Endodermal cell (in vitro differentiated cells): ENCODE results near the gene GPC2. TPM values are rescaled to one million over a fixed set of nuclear protein-coding genes. Genes with fewer than 3 reads are reported as not detected.

ENCODE experiments used
- DNase-seq: peaks from one replicate; pipeline ENCODE4 v3.0.0-alpha.2; 2017
- H3K27ac ChIP-seq: 2 replicates; pipeline ENCODE4 v1.5.1; 2013; ENCODE audit warnings: mild to moderate bottlenecking, low read depth, low read length, moderate library complexity
- H3K27me3 ChIP-seq: 2 replicates; pipeline ENCODE4 v1.6.1; 2013; ENCODE audit warnings: mild to moderate bottlenecking, low read length, moderate library complexity; ENCODE audit not compliant: insufficient read depth, control insufficient read depth, poor library complexity, severe bottlenecking
- H3K36me3 ChIP-seq: 2 replicates; pipeline ENCODE4 v1.7.0; 2013; ENCODE audit warnings: mild to moderate bottlenecking, low read length, moderate library complexity; ENCODE audit not compliant: control insufficient read depth, insufficient read depth
- H3K4me1 ChIP-seq: one replicate; pipeline ENCODE4 v1.7.0; 2013; ENCODE audit warnings: low read length; ENCODE audit not compliant: control insufficient read depth, insufficient read depth
- H3K4me3 ChIP-seq: 2 replicates; pipeline ENCODE4 v1.5.1; 2013; ENCODE audit warnings: mild to moderate bottlenecking, low read length, moderate library complexity
- H3K9ac ChIP-seq: 2 replicates; pipeline ENCODE4 v1.6.1; 2013; ENCODE audit warnings: mild to moderate bottlenecking, low read length, moderate library complexity; ENCODE audit not compliant: poor library complexity, severe bottlenecking; ENCODE audit errors: extremely low read depth
- H3K9me3 ChIP-seq: 2 replicates; pipeline ENCODE4 v1.6.1; 2013; ENCODE audit warnings: mild to moderate bottlenecking, low read length, moderate library complexity; ENCODE audit not compliant: control insufficient read depth
- H3K27ac Mint-ChIP-seq: 2 replicates; pipeline ENCODE4 v1.8.0; 2020; ENCODE audit warnings: mixed read lengths
- H3K27me3 Mint-ChIP-seq: 2 replicates; pipeline ENCODE4 v1.8.0; 2021; ENCODE audit warnings: mild to moderate bottlenecking, mixed read lengths; ENCODE audit not compliant: insufficient read depth
- H3K36me3 Mint-ChIP-seq: 2 replicates; pipeline ENCODE4 v1.8.0; 2020; ENCODE audit warnings: low read depth, mixed read lengths
- H3K4me1 Mint-ChIP-seq: 2 replicates; pipeline ENCODE4 v1.8.0; 2020; ENCODE audit warnings: mixed read lengths
- H3K4me3 Mint-ChIP-seq: 2 replicates; pipeline ENCODE4 v1.8.0; 2020; ENCODE audit warnings: mild to moderate bottlenecking, moderate library complexity, mixed read lengths
- H3K9me3 Mint-ChIP-seq: 2 replicates; pipeline ENCODE4 v1.8.0; 2020; ENCODE audit warnings: mild to moderate bottlenecking, mixed read lengths
- whole genome bisulfite sequencing, 2 experiments: methylation state at CpG; one replicate each; pipeline versions ENCODE4 v1.1.5 to v1.1.7; 2013; ENCODE audit warnings: missing lambda C conversion rate in 2 of 2, mixed read lengths in 1 of 2; ENCODE audit not compliant: insufficient coverage in 1 of 2, insufficient read length in 1 of 2; 5-methylcytosine and 5-hydroxymethylcytosine counted together
- total RNA-seq, 2 donors: library from RNA; stranded (reverse); fragmentation: NEBNext Ultra II Directional in 1 of 2; extraction: Animal tissue kit (Norgen Biotek cat#: 25700) in 1 of 2; gene quantifications; 2 replicates in 1 of 2; 3 replicates in 1 of 2; pipeline ENCODE4 v1.2.1, GENCODE V29; 2021
- TF ChIP-seq, protein P1 (sequence below): fragments of 200-600 bp; sonication (generic); conservative IDR thresholded peaks from 2 replicates; pipeline ENCODE4 v1.5.0; 2021; ENCODE audit warnings: antibody characterized with exemption, mild to moderate bottlenecking

The GPC2 gene
- total RNA-seq, 2 donors from 2014 or later: 39.3 to 56.1 TPM

DNA sequence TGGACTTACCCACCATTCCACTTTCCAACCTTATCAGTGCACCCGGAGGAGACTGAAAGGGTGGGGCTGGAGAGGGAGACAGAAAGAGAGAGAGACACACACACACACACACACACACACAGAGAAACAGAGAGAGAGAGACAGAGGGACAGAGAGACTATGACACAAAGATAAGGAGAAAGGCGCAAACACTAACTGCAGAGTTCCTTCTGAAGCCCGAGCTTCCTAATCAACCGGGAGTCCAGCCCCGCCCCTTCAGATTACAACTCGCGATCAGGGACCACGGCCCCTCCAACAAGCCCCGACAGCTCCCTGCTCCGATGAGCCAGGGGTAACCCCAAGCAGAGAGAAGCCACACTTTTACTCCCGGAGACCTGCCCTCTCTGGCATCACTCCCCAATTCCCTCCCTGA is 9.3 kb downstream of the GPC2 start:
- Histone ChIP-seq H3K27ac (no peak overlapping the region), H3K9me3 (no peaks in the 10 kb centered on the region), H3K36me3 (no peaks in the 10 kb centered on the region), H3K9ac (no peak overlapping the region), H3K4me3 (peak overlapping the region; percentile 73), H3K27me3 (no peaks in the 10 kb centered on the region), H3K4me1 (peaks cover 9% of the 10 kb centered on the region)
- TF ChIP-seq, protein P1, sequence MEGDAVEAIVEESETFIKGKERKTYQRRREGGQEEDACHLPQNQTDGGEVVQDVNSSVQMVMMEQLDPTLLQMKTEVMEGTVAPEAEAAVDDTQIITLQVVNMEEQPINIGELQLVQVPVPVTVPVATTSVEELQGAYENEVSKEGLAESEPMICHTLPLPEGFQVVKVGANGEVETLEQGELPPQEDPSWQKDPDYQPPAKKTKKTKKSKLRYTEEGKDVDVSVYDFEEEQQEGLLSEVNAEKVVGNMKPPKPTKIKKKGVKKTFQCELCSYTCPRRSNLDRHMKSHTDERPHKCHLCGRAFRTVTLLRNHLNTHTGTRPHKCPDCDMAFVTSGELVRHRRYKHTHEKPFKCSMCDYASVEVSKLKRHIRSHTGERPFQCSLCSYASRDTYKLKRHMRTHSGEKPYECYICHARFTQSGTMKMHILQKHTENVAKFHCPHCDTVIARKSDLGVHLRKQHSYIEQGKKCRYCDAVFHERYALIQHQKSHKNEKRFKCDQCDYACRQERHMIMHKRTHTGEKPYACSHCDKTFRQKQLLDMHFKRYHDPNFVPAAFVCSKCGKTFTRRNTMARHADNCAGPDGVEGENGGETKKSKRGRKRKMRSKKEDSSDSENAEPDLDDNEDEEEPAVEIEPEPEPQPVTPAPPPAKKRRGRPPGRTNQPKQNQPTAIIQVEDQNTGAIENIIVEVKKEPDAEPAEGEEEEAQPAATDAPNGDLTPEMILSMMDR: no peak
- H3K4me1 Mint-ChIP-seq: peaks cover 39% of the 10 kb centered on the region
- DNase-seq: peak; percentile 73
- no peak overlapping the region for H3K27ac Mint-ChIP-seq
- 9 to 10% methylated on average over 10 of the region's 11 CpGs for WGBS, 2 experiments
- peak overlapping the region; percentile 57 for H3K4me3 Mint-ChIP-seq
- no peaks in the 10 kb centered on the region for H3K36me3 Mint-ChIP-seq
- H3K9me3 Mint-ChIP-seq: no peaks in the 10 kb centered on the region
- H3K27me3 Mint-ChIP-seq: peaks cover 38% of the 10 kb centered on the region

DNA sequence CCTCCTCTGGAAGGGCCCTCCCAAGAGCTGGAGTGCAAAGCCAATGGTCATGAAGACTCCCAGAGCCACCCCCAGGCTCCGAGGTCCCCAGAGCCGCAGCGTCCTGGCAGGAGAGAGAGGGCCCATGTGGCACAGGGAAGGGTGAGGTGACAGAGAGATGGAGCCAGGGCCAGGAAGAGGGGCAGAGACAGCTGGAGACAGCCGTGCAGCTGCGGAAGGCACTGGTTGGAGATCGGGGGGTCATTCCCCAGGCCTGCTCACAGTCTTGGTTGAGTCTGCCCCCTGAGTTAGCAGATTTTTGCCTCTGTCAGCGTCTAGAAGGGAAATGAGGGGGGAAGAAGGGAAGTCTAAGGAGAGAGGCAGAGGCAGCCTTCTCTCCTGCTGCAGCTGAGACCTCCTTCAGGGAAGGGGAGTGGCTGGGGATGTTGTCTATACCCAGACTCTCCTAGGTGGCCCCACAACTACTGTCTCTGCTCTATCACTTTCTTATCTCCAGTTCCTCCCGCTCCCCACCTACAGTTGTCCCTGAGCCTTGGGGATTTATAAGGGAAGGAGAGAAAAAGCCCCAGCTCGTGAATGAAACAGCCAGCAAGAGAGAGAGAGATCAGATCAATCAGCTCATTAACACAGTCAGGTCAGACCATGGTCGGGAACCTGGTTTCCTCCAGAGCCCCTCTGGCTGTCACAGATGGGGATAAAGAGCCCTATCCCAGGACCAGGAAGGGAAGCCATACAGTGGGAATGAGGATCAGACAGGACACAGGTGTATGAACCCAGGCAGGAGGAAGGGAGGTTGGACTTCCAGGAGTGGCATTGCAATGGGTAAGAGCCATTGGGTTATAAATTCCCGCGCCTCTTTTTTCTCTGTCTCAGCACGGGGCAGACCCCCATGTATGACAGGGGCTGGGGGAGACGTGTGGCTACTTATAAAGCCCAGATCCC is 9.9 kb downstream of the GPC2 start:
- DNase-seq: peak; percentile 61
- H3K4me1 Mint-ChIP-seq: peaks cover 39% of the 10 kb centered on the region
- 55 to 71% methylated on average over 7 to 12 of the region's 14 CpGs for WGBS, 2 experiments
- Histone ChIP-seq H3K27me3 (no peaks in the 10 kb centered on the region), H3K27ac (no peak overlapping the region), H3K36me3 (no peaks in the 10 kb centered on the region), H3K4me1 (peaks cover 9% of the 10 kb centered on the region), H3K9ac (no peak overlapping the region), H3K4me3 (peak overlapping the region; percentile 73), H3K9me3 (no peaks in the 10 kb centered on the region)
- H3K9me3 Mint-ChIP-seq: no peaks in the 10 kb centered on the region
- TF ChIP-seq, protein P1: no peak
- H3K36me3 Mint-ChIP-seq: no peaks in the 10 kb centered on the region
- H3K4me3 Mint-ChIP-seq: peak overlapping the region; percentile 57
- no peak overlapping the region for H3K27ac Mint-ChIP-seq
- peaks cover 40% of the 10 kb centered on the region for H3K27me3 Mint-ChIP-seq

DNA sequence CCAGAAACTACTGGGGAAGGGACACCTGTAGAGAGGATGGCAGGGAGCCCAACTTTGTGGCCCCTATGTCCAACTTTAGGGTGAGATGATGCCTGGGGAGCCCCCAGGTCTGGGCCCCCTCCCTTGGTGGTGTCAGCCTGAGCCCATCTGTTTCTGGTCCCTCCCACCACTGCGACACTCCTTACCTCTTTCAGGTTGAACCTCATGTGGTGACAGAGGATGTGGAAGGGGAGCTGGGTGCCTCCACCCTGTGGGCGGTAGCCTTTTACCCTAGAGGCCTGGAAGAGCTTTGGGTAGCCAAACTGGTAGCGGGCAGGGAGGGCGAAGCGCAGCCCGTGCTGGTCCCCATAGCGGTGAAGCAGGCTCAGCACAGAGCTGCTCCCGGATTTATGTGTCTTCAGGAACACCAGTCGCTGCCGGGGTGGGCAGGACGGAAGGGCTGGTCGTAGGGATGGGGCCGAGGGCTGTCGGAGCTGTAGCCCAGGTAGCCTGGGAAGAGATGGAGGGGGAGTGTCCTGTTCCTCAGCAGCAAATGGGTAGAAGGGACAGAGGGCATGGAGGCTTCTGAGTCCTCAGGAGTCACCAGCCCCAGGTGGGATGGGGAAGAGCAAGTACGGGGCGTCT is 10.8 kb downstream of the GPC2 start:
- WGBS, 2 experiments: 89 to 94% methylated on average over 7 to 16 of the region's 16 CpGs
- H3K4me1 Mint-ChIP-seq: peaks cover 36% of the 10 kb centered on the region
- no peaks in the 10 kb centered on the region for H3K9me3 Mint-ChIP-seq
- no peak overlapping the region for H3K27ac Mint-ChIP-seq
- H3K4me3 Mint-ChIP-seq: peak overlapping the region; percentile 8
- TF ChIP-seq, protein P1: no peak
- H3K36me3 Mint-ChIP-seq: no peaks in the 10 kb centered on the region
- H3K9me3 ChIP-seq: no peaks in the 10 kb centered on the region
- no peak overlapping the region for H3K27ac ChIP-seq
- peak; percentile 49 for DNase-seq
- H3K27me3 ChIP-seq: no peaks in the 10 kb centered on the region
- peaks cover 9% of the 10 kb centered on the region for H3K4me1 ChIP-seq
- H3K36me3 ChIP-seq: no peaks in the 10 kb centered on the region
- no peak overlapping the region for H3K9ac ChIP-seq
- no peak overlapping the region for H3K4me3 ChIP-seq
- H3K27me3 Mint-ChIP-seq: peaks cover 37% of the 10 kb centered on the region
